Measurements from ENCODE around the gene REV3L. TPM values are rescaled to one million over a fixed set of nuclear protein-coding genes. Genes with fewer than 3 reads are reported as not detected.
"Not testable (repeated sequence)": the region's sequence is repeated elsewhere in the genome, so short reads cannot be mapped to it uniquely, and the experiment has no call there.

REV3L gene
- total RNA-seq, 1 donor from 2014 or later = 22.2 TPM

- Mint-ChIP-seq H3K9me3 (no peaks in the 10 kb centered on the region), H3K27me3 (ENCODE audit: low read depth) (no peaks in the 10 kb centered on the region), H3K27ac (ENCODE audit: unreplicated experiment) (no peak overlapping the region), H3K4me1 (no peaks in the 10 kb centered on the region), H3K36me3 (ENCODE audit: low read depth) (peaks cover 17% of the 10 kb centered on the region), H3K4me3 (no peak overlapping the region)
- no peak for TF ChIP-seq CTCF (conservative IDR thresholded peaks at IDR 0.05)
- DNase-seq (ENCODE audit: low read depth, low spot score) = no peak
Measured at GRCh38 chr6:111297776-111298175, 185.2 kb downstream of the REV3L start.

- H3K36me3 Mint-ChIP-seq (ENCODE audit: low read depth) = peaks cover under 1% of the 10 kb centered on the region
- no peak overlapping the region for H3K4me3 Mint-ChIP-seq
- no peak for DNase-seq (ENCODE audit: low read depth, low spot score)
- H3K27me3 Mint-ChIP-seq (ENCODE audit: low read depth) = no peaks in the 10 kb centered on the region
- H3K27ac Mint-ChIP-seq (ENCODE audit: unreplicated experiment) = peak overlapping the region; percentile 6
- H3K4me1 Mint-ChIP-seq = peaks cover 6% of the 10 kb centered on the region
- TF ChIP-seq CTCF (conservative IDR thresholded peaks at IDR 0.05) = no peak
- no peaks in the 10 kb centered on the region for H3K9me3 Mint-ChIP-seq
Measured at GRCh38 chr6:111294374-111294967, 188.5 kb downstream of the REV3L start.

GRCh38 chr6:111291336-111292259, 191.4 kb downstream of the REV3L start:
- DNase-seq (ENCODE audit: low read depth, low spot score) = no peak
- no peak overlapping the region for H3K4me3 Mint-ChIP-seq
- peaks cover 8% of the 10 kb centered on the region for H3K36me3 Mint-ChIP-seq (ENCODE audit: low read depth)
- peak overlapping the region; percentile 73 for H3K27ac Mint-ChIP-seq (ENCODE audit: unreplicated experiment)
- no peaks in the 10 kb centered on the region for H3K9me3 Mint-ChIP-seq
- H3K4me1 Mint-ChIP-seq = peaks cover 6% of the 10 kb centered on the region
- no peaks in the 10 kb centered on the region for H3K27me3 Mint-ChIP-seq (ENCODE audit: low read depth)
- no peak for TF ChIP-seq CTCF (conservative IDR thresholded peaks at IDR 0.05)

GRCh38 chr6:111290689-111291335, 192.2 kb downstream of the REV3L start:
- H3K27ac Mint-ChIP-seq (ENCODE audit: unreplicated experiment); DNase-seq (ENCODE audit: low read depth, low spot score); H3K4me1 Mint-ChIP-seq; H3K36me3 Mint-ChIP-seq (ENCODE audit: low read depth); H3K27me3 Mint-ChIP-seq (ENCODE audit: low read depth); H3K9me3 Mint-ChIP-seq; H3K4me3 Mint-ChIP-seq: not testable (repeated sequence)

GRCh38 chr6:111284356-111284755, 198.7 kb downstream of the REV3L start:
- H3K4me3 Mint-ChIP-seq; H3K9me3 Mint-ChIP-seq; DNase-seq (ENCODE audit: low read depth, low spot score); H3K27me3 Mint-ChIP-seq (ENCODE audit: low read depth); H3K27ac Mint-ChIP-seq (ENCODE audit: unreplicated experiment); H3K4me1 Mint-ChIP-seq: not testable (repeated sequence)
- H3K36me3 Mint-ChIP-seq (ENCODE audit: low read depth) = peaks cover 40% of the 10 kb centered on the region

GRCh38 chr6:111283707-111284106, 199.3 kb downstream of the REV3L start:
- Mint-ChIP-seq H3K27me3 (ENCODE audit: low read depth) (no peaks in the 10 kb centered on the region), H3K9me3 (peaks cover 2% of the 10 kb centered on the region), H3K36me3 (ENCODE audit: low read depth) (peaks cover 43% of the 10 kb centered on the region), H3K4me1 (no peaks in the 10 kb centered on the region), H3K27ac (ENCODE audit: unreplicated experiment) (no peak overlapping the region), H3K4me3 (no peak overlapping the region)
- TF ChIP-seq CTCF (conservative IDR thresholded peaks at IDR 0.05) = no peak
- DNase-seq (ENCODE audit: low read depth, low spot score) = no peak
